ENCODE results near the gene CDC25B.
A peak's percentile ranks its signal among the peaks of the same experiment; 100 is the strongest.
"Not testable (repeated sequence)": the region's sequence is repeated elsewhere in the genome, so short reads cannot be mapped to it uniquely, and the experiment has no call there.

Gene CDC25B

DNA sequence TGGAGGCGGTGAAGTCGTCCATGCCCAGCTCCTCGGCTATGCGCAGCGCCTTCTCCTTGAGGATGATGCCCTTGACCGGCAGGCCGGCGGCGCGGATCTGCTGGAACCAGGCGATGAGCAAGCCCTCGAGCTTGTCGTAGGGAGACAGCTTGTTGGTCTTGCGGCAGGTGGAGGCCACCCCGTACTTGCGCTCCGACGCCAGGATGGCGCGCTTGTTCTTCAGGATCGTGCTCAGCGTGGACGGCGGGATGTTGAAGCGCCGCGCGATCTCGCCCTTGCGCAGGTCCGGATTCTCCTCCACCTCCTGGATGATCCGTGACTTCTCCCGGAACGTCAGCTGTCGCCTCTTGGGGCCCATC lies 10.0 kb upstream of the CDC25B start:
- no peak for TF ChIP-seq ZNF274 (IDR thresholded peaks at IDR 0.05; ENCODE audit: low read depth, low read length)
- peak overlapping the region; percentile 66 for H3K4me3 ChIP-seq (ENCODE audit: low read length)

- no peak for TF ChIP-seq ZNF274 (IDR thresholded peaks at IDR 0.05; ENCODE audit: low read depth, low read length)
Measured at GRCh38 chr20:3786665-3787323, 9.3 kb upstream of the CDC25B start, which contains the start of gene CENPB. CENPB (minus strand) TSS chr20:3786740; CDS start chr20:3786483, 257 bp downstream.

DNA sequence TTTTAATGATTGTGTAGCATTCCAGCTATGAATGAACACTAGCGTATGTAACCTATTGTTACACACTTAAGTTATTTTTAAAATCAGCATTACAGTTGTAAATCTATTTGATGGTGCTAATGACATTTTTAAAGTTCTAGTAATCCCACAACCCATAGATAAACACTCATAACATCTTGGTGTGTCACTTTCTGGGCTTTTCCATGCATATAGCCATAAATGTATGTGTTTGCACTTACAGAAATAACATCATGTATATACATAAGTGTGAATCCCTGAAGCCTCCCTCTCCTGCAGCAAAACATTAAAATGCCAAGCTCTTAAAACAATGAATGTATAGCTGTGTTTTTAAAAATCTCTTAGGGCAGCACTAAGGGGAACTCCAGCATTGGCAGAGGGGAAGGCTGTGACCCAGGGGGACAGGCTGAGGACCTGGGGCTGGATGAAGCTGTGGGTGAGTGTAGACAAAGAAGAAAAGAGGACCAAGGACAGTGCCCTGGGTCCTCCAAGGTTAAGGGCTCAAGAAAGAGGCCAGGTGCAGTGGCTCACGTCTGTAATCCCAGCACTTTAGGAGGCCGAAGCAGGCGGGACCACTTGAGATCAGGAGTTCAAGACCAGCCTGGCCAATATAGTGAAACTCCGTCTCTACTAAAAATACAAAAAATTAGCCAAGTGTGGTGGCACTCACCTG lies 8.6 kb upstream of the CDC25B start:
- H3K4me3 ChIP-seq (ENCODE audit: low read length): no peak overlapping the region; the same call in 1 of the 2 replicates
- no peak for TF ChIP-seq ZNF274 (IDR thresholded peaks at IDR 0.05; ENCODE audit: low read depth, low read length)

More at GRCh38 chr20:3786665-3787323, 9.3 kb upstream of the CDC25B start, which contains the start of gene CENPB:
- H3K4me3 ChIP-seq (ENCODE audit: low read length): peak within 1 kb of the TSS; percentile 66

DNA sequence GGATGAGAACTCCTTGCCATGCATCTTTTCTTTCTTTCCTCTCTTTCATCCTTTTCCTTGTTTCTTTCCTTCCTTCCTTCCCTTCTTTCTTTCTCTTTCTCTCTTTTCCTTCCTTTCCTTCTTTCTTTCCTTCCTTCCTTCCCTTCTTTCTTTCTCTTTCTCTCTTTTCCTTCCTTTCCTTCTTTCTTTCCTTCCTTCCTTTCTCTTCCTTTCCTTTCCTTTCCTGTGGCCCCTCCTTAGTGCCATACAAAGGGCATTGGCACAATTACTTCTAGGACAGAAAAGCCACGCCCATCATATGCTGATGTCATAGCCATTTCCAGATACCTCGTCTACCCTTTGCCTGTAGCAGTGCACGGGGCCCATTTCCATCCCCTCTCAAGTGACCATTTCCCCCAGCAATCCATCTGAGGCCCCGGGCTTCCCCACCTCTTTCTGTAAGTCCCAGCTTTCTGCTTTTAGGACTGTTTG lies 7.4 kb upstream of the CDC25B start:
- TF ChIP-seq ZNF274 (IDR thresholded peaks at IDR 0.05; ENCODE audit: low read depth, low read length): no peak
- H3K4me3 ChIP-seq (ENCODE audit: low read length): no peak overlapping the region

DNA sequence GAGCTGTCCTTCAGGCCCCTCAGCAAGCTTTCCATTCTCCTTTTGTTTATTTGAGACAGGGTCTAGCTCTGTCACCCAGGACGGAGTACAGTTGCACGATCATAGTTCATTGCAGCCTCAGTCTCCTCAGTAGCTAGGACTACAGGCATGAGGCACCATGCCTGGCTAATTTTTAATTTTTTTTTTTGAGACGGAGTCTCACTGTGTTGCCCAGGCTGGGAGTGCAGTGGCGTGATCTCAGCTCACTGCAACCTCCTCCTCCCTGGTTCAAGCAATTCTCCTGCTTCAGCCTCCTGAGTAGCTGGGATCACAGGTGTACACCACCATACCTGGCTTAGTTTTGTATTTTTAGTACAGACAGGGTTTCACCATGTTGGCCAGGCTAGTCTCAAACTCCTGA lies 6.9 kb upstream of the CDC25B start:
- not testable (repeated sequence) for H3K4me3 ChIP-seq (ENCODE audit: low read length)

GRCh38 chr20:3794168-3794567 lies 1.9 kb upstream of the CDC25B start:
- not testable (repeated sequence) for H3K4me3 ChIP-seq (ENCODE audit: low read length)

DNA sequence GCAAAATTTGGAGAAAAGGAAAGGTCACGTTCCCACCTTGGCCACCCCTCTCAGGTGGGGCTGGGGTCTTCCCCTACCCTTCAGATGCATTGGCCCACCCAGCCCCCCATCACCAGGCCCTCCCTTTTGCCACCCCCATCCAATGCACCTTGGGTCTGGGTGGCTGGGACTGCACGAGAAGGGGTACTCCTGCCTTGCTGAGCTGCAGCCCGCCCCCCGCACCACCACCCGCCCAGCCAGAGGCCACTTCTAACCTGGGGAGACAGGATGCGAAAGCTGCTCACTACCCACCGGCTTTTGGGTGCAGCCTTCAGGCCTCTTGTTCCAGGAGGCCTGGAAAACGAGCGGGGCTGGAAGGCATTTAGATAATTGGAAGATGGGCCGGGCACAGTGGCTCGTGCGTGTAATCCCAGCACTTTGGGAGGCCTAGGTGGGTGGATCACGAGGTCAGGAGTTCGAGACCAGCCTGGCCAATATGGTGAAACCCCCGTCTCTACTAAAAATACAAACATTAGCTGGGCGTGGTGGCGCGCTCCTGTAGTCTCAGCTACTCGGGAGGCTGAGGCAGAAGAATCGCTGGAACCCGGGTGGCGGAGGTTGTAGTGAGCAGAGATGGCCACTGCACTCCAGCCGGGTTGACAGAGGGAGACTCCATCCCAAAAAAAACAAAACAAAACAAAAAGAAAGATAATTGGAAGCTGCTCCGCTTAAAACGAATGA lies 1.2 kb upstream of the CDC25B start:
- H3K4me3 ChIP-seq (ENCODE audit: low read length): peak overlapping the region; percentile 71; the same call in 1 of the 2 replicates
- no peak for TF ChIP-seq ZNF274 (IDR thresholded peaks at IDR 0.05; ENCODE audit: low read depth, low read length)

DNA sequence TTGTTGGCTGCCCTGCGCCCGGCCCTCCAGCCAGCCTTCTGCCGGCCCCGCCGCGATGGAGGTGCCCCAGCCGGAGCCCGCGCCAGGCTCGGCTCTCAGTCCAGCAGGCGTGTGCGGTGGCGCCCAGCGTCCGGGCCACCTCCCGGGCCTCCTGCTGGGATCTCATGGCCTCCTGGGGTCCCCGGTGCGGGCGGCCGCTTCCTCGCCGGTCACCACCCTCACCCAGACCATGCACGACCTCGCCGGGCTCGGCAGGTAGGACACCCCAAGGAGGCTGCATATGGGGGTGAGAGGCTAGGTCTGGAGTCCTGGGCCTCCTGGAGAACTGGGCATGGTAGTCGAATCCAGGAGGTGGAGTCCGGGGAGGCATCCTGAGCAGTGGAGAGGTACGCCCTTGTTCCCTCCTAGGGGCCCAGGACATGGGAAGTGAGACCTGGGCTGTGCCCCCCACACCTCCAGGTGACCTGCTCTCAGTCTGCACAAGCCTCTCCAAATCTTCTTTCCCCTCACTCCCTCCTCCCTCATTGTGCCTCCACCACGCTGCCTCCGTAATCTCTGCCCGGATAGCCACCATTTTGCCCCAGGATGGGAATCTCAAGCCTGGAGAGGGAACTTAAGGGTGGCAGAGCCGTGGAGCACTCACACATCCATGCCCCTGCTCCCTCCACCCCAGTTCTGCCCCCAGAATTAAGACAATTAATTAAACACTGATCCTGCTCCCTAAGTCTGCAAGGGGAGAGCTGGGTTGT lies 541 bp downstream of the CDC25B start:
- peak overlapping the region; percentile 82 for H3K4me3 ChIP-seq (ENCODE audit: low read length)
- TF ChIP-seq ZNF274 (IDR thresholded peaks at IDR 0.05; ENCODE audit: low read depth, low read length): no peak

DNA sequence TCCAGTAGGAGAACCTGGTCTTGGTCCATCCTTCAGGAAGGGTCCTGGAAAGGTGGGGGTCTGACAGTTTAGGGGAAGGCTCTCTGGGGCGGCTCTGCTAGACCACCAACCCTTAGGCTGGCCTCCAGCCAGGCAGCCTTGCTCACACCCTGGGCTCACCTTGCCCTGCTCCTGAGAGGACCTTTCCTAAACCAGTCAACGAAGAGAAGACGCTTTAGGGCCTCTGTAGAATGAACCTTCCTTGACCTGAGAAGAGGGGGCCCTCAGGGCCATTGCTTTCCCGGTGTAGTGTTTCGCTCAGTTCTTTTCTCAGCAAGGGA lies 1.1 kb downstream of the CDC25B start:
- TF ChIP-seq ZNF274 (IDR thresholded peaks at IDR 0.05; ENCODE audit: low read depth, low read length): no peak
- peak overlapping the region; percentile 82 for H3K4me3 ChIP-seq (ENCODE audit: low read length)

GRCh38 chr20:3797592-3798372 lies 1.7 kb downstream of the CDC25B start:
- H3K4me3 ChIP-seq (ENCODE audit: low read length): peak overlapping the region; percentile 82; the same call in 1 of the 2 replicates
- TF ChIP-seq ZNF274 (IDR thresholded peaks at IDR 0.05; ENCODE audit: low read depth, low read length): no peak

DNA sequence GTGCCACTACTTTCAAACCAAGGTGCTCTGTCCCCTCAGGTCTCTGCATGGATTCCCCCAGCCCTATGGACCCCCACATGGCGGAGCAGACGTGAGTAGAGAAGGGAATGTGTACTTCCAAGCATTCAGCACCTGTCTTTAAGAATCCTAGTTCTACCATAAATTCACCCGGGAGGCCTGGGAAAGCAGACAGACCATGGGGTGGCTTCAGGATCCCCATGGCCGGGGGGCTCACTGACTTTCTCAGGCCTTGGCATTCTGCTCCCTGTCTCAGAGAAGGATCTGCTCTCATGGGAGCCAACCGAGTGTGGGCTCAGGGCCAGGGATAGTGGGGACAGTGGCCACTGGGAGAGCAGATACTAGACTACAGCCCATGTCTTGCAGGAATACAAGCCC lies 2.3 kb downstream of the CDC25B start:
- peak overlapping the region; percentile 30; the same call in 1 of the 2 replicates for H3K4me3 ChIP-seq (ENCODE audit: low read length)

DNA sequence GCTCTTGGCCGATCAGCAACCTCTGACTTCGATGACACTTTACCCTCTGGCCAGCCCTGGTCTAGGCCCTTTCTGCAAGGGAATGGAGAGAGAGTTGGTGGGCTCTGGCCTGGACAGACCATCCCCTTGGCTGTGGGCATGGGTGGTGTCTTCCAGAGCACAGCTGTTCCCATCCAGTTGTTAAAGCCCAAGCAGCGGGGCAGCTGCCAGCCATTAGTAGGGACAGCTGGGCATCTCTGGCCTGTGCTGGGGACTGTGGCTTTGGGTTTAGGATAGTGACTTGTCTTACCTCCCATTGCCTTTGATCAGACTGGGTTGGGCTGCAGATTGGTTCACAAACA lies 2.8 kb downstream of the CDC25B start:
- no peak overlapping the region; the same call in 1 of the 2 replicates for H3K4me3 ChIP-seq (ENCODE audit: low read length)
- no peak for TF ChIP-seq ZNF274 (IDR thresholded peaks at IDR 0.05; ENCODE audit: low read depth, low read length)

More for the DNA sequence above, 2.3 kb downstream of the CDC25B start:
- no peak for TF ChIP-seq ZNF274 (IDR thresholded peaks at IDR 0.05; ENCODE audit: low read depth, low read length)

DNA sequence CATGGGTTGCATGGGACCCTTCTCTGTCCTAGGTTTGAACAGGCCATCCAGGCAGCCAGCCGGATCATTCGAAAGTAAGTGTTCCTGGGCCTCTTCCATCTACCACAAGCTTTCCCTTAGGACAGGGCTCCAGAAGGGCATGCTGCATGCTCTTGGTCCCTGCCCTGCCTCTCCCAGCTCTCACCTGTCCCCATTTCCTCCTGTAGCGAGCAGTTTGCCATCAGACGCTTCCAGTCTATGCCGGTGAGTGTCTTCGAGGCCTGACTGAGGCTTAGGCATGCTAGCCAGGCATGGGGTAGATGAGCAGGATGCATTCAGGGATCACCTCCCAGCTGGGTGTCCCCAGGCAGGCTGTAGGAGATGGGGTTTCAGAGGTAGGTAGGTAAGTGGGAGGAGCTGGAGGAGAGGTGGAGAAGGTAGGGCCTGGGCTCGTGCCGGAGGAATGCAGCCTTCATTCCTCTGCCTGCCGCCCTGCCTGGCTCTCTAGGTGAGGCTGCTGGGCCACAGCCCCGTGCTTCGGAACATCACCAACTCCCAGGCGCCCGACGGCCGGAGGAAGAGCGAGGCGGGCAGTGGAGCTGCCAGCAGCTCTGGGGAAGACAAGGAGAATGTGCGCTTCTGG lies 4.3 kb downstream of the CDC25B start:
- TF ChIP-seq ZNF274 (IDR thresholded peaks at IDR 0.05; ENCODE audit: low read depth, low read length): no peak
- no peak overlapping the region for H3K4me3 ChIP-seq (ENCODE audit: low read length)

Data from GM08714 (cell line).